ENCODE results near the gene AOPEP.

Gene AOPEP

DNA sequence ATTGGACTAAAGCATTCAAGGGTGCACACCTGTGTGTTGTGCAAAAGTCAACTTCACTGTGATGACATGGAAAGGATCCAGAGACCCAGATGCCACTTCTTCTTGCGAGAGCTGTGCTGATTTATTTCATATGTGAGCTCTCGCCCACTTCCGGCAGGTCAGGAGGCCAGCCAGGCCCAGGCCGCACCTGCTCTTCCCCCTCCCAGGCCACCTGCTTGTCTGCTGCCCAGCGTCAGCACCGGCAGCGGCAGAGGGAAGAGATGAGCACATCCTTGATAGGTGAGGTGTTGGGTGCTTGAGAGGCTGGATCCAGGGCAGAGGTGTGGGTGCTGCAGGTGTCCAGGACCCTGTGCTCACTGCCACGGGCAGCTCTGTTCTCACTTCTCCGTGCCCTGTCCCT lies 348.1 kb downstream of the AOPEP start:
- no peak for DNase-seq

DNA sequence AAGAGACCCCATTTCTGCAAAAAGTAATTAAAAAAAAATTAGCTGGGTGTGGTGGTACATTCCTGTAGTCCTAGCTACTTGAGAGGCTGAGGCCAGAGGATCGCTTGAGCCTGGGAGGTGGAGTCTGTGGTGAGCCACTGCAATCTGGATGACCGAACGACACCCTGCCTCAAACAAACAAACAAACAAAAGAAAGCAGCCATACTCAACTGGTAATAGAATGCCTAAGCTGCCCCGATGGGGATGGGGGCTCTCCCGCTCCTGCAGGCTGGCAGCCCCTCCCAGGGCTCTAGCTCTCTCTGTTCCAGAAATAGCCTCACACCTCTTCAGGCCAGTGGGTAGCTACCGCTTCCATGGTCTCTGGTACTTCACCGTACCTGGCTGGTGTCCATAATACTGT lies 349.2 kb downstream of the AOPEP start:
- no peak for DNase-seq

DNA sequence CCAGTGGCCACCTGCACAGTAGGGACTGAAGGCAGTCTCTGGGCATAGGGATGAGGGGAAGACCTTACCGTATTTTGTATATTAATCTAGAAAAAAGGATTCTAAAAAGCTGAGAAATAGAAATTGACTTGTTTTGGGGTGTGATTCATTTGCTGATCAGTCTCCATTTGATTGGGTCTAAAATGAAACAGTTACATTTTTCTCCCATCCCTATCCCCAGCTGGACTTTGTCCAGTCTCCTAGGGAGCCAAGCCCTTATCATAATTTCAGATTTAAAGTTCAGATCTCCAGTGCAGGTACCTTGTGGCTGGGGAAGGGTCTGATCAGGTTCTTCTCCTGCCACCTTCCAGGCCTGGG lies 350.2 kb downstream of the AOPEP start:
- no peak for DNase-seq

DNA sequence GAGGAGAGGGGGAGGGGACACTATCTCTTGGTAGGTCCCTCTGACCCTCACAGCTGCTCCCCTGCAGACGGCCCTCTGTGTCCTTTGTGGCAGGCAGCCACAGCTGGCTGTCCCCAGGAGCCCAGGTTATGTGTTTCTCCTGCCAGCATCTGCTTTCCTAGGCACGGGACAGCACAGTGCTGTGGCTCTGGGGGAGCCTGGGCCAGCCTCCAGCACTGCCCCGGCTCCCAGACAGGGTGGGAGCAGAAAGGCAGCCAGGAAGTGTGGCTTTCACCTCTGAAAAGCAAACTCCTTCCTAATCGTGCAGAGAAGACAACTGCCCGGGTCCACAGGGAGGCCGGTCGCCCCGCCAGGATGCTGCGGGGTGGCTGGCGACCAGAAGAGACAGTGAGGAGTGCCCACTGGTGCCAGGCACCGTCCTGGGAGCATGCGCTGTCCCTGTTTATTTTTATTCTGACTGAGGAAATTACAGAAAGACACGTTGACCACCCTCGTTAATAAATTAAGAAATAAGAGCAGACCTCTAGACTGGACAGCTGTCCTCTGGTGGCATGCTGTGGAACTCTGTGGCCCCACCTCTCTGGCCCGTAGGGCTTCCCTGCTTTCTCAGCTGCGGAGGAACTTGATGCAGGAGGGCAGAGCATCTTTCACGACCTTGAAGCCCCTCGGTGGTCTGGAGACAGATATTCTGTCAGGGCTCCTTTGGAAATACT lies 350.7 kb downstream of the AOPEP start:
- no peak for DNase-seq

DNA sequence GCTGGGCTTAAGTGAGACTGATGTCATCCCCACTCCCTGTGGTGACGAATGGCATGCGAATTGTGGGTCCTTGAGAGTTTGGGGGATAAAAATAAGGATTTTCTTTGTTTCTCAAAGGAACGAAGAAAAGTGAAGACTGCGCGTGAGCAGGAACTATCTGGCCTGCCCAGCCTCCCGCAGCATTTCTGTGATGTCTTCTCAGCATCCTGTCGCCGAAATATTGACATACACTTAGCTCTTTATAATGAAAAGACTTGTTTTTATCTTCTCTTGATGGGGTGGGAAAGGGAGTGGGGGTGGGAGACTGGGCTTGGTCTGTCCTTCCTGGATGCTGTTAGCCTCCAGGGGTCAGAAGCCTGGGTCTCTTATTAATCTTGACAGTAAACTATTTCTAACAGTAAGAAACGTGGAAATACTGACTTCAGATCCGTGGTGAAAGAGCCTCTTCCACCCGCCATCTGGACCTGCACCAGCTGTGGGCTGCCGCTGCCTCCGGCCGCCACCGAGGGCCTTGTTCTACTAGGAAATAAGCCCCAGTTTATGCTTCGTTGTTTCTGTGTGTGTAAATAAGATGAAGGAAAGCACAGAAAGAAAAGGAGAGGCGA lies 351.4 kb downstream of the AOPEP start:
- no peak for DNase-seq

DNA sequence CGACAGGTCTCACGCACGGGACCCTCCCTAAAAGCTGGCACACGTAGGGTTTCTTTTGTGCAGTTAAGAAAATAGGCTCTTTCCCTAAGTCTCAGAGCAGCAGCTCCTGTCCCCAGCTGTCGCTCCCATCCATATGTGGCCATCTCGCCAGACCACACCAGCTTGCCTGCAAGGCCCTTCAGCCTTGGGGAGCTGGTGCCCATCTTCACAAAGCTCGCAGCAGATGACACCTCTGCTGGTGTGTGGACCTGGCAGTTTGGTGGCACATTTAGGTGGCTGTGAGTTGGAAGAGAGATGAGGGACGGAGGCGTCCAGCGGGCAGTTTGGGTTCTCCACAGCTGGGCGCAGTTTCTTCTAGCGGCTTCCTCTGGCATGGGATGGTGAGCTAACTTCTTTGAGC lies 352.0 kb downstream of the AOPEP start:
- no peak for DNase-seq

DNA sequence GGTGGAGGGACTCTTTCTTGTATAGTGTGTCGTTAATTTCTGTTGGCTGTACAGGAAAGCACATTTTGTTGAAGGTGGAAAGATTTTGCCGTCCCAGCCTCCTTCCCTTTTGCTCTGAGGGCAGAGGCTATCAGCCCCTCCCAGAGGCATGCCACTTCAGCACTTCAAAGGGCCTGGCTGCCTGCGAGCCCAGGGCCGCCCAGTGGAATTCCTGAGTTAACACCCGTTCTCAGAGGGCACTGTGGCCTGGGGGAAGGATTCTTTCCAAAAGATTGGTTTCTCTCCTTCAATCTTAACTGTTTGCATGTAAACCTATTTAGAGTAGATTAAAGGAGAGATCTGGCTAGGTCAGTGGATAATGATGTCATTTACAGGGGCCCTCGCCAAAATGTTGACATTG lies 352.4 kb downstream of the AOPEP start:
- no peak for DNase-seq

DNA sequence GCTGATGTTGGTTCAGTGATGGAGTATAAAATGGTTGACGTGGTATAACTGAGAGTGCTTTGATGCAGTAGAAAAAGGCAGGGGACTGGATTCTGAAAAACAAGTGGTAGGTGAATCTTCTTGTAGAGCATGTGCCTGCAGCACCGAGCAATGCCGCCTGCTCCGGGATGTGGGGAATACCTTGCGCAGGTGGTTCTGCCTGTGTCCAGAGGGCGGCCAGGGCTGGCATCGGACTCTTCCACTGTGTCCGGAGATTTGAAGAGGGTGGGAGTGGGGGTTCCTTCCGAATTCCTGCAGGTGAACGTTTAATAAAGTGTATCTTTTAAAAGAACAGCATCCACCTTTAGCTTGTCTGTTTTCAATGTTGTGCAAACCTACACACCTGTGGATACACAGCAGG lies 353.0 kb downstream of the AOPEP start:
- DNase-seq, result no peak

DNA sequence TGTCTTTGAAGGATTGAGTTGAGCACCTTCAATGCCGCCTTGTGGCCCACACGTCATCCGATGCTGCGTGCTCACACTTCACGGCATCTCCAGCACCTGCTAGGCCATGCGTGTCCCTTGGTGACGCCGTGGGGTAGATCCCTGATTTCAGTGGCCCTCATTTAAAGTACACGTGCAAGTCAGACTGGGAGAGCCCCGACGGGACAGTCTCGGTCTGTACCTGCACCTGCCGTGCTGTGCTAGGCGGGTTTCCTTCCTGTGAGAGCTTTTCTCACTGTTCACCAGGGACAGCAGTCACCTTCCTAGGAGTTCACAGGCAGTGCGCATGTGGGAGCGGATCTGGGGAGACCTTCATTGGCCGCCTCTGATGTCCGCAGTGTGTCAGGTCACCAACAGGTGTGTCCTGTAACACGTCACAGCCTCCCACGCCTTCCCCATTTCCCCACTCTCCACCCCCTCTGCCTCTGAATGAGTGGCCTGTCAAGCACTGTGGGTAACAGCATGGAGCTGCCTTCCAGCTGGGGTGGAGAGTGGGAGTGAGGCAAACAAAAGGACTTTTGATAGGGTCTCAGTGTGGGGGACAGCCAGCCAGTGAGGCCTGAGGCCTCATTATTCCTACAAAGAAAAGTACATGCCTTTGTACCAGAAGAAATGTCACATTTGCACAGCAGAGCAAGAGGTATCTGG lies 354.6 kb downstream of the AOPEP start:
- no peak for DNase-seq

DNA sequence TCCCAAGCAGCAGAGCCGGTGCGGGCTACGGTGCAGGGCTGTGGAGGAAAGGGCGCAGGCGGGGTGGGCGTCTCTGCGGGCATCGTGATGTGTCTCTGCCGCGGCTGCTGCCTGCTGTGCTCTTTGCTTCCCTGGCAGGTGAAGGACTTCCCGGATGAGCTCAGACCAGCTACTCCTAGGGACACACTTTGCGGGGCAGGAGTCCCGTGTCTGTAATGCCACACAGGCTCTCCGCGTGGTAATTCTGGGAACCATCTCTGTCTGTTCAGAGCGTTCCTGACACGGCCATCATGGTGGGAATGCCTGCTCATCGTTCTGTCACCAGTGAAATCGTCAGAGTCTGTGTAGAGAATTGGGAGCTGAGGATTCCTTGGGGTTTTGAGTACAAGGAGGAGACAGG lies 355.5 kb downstream of the AOPEP start:
- no peak for DNase-seq

DNA sequence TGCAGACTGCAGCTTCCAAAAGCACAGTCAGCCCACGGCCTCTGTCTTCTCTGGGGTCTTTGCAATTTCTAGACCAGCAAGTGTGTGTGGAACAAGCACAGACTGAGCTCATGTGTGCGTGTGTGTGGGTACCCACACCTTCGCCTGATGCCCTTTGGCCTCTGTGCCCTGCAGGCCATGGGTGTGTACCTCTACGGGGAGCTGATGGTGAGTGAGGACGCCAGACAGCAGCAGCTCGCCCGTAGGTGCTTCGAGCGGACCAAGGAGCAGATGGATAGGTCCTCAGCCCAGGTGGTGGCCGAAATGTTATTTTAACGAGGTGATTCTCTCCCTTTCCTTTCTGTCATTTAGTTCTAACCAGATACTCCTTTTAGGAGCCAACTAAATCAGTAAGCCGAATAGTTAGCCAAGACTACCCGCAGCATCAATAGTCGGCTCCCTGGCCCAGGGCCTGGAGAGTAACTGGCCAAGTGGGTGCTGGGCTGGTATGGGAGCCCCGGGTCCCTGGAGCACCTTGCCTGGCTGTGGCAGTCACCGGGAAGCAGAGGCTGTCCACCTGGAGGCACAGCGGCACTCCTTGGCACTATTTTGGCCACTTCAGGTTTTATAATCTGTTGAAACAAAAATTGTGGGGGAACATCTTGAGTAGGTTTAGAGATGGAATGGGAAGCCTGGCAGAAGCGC lies 356.0 kb downstream of the AOPEP start:
- DNase-seq, result no peak

DNA sequence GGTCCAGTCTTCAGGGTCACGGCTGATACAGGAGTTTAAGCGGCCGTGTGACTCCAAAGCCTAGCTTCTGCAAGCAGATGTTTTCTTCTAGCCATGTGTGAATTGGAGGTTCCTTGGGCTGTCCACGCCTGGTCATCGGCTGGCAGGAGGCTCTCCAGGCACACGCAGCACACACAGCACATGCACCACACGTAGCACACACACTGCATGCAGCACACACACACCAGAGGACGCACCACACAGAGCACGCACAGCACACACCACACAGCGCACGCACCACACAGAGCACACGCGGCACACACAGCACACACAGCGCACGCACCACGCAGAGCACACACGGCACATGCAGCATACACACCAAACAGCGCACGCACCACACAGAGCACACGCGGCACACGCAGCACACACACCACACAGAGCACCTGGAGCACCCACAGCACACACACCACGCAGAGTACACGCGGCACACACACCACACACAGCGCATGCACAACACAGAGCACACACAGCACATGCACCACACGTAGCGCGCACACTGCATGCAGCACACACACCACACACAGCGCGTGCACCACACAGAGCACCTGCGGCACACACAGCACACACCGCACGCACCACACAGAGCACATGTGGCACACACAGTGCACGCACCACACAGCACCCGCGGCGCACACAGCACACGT lies 356.7 kb downstream of the AOPEP start:
- no peak for DNase-seq

DNA sequence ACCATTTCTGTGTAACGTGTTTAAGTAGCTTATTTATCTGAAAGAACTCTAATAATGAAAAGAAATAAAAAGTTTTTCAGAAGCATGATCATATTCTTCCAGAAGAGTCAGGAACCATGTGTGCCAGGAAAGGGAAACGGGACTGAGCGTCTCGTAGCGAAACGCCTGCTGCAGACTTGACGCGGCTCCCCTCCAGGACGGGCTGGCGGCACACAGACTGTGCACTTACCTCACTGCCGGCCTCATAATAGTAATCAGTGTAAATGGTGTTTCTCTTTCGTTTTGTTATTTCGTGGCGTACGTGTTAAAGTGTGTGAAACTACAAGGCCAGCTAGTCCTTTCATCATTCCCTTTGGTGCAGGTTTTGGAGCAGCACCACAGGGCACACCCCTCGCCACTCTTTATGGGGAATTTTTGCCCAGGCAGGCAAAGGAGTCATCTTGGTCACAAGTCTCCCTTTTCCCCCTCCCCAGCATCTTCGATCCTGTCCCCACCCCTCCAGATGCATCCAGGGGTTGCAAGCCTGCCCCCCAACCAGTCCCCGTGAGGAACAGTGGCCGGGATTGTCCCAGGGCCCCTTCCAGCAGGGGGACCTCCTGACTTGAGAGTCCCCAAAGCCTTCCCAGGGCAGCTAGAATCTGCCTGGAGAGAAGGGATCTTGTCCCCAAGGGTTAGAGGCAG lies 357.9 kb downstream of the AOPEP start:
- DNase-seq, result no peak

DNA sequence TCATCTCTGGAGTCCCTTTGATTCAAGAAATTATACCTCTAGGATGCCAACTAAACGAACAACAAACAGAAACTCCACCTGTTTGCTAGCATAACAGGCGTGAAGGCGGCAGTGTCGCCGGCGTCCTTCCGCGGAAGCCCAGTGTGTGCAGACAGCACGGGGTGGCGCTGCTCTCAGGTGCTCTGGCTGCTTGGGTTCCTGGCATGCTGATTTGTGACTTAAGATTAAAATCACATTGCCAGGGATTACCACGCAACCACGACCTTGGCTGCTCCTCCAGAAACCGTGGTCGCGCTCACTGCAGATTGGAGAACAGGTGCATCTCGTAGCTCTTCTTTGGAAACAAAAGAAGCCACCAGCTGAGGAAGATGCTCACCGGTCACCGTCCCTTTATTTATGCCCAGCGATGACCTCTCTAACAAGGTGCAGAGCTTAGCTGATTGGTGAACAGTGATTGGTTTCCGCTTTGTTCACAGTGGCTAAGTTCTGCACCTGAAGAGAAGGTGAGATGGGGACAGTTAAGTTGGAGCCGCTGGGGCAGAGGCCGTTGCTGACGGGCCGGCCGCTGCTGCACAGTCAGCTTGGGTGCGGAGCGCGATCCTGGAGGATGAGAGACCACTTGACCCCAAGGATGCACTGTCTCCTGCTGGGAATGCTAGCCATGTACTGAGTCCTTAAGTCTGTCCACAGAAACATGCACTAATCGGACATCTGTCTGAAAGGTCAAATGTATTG lies 358.7 kb downstream of the AOPEP start:
- no peak for DNase-seq

DNA sequence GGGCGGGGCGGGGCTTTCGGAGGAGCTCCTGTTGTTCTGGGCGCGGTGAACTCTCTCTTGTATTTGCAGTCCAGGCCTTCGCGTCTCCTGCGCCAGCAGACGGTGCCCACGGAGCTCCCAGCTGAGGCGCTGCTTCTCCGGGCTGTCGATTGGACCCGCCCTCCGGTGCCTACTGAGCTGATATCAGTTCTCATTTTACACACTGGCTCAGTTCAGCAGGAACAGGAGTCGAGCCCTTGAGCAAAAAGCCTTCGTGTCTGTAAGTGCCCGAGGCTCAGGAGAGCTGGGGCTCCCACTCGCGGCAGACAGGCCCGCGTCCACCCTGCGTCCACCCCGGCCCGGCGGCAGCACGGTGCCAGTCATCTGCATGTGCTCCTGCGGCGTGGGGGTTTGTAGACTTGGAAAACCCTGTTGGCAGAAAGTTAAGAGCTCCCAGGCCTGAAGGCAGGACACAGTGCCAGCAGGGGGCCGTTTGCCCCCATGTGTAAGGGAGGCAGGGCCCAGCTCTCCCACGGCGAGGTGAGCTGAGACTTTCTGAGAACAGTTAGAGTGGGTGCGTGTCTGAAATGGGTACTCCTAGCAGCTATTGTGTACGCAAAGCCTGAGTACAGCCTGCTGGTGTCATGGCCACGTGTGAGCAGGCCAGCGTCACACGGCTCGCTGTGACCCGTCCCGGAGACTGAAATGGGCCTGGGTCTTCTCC lies 359.5 kb downstream of the AOPEP start:
- DNase-seq, result no peak

DNA sequence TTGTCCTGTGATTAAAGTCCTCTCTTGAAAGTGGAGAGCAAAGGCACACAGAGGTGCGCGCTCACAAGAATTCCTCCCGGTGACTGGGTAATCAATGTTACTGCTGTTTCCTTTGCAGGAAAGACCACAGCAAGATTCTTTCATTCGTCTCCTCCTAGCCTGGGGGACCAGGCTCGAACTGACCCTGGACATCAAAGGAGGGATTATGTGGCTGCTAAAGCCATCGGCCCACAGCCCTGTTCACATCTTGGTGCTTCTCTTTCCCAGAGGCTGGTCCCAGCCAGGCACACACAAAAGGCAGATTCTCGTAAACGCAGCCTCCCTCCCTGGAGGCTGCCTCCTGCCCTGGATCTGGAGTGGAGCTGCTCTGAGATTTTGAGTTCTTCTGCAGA lies 360.1 kb downstream of the AOPEP start:
- DNase-seq, result no peak

DNA sequence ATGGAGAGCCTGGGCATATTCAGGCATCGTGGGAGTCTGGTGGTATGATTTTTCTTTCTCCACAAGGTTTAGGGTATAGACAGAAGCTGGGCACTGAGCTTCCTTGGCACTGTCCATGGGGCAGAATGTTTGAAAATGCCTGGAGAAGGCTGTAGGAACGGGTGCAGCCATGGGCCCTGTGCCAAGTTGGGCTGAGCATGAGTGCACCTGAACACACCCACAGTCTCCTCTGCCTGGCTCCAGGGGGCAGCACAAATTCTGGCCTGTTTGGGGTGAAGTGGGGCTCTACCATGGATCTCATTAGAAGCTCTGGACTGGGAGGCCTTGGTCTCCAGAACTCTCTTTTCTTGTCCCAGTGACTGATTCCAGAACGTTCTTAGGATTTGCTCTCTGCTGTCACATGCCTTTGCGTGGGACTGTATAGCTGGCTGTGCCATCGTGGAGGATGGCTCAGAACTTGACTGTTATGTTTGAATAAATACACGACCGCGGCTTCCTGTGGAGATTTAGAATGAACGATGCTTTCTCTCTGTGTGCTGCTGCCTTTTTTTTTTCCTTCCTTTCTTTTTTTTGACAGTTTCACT lies 361.3 kb downstream of the AOPEP start:
- DNase-seq, result no peak

DNA sequence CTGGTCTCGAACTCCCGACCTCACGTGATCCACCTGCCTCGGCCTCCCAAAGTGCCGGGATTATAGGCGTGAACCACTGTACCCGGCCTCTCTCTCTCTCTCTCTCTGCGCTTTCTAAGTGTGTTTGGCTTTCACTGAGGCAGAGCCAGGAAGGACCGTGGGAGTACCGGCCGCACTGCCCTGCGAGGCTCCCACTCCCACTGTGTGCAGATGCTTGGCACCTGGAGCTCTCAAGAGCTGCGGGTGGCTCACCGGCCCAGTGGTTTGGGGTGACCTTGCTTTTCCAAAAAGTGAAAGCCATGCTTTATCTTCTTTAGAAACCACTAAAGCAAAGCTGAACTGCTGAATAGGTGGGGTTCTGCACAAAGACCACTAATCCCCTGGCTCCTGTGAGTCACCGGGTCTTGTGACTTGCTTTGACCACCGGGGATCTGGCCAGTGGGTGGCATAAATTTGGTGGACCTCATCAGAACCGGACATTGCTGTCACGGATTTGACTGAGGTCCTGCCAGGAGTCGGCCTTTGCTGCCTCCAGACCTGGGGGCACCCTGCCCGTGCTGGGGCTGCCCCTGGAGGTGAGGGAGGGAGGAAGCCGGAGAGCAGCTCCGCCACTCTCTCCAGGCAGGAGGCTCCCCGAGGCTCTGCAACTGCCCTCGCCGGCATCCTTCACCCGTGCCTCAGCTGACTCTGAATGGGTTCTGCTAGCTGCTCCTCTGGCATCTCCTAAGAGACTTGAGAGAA lies 362.1 kb downstream of the AOPEP start:
- no peak for DNase-seq

DNA sequence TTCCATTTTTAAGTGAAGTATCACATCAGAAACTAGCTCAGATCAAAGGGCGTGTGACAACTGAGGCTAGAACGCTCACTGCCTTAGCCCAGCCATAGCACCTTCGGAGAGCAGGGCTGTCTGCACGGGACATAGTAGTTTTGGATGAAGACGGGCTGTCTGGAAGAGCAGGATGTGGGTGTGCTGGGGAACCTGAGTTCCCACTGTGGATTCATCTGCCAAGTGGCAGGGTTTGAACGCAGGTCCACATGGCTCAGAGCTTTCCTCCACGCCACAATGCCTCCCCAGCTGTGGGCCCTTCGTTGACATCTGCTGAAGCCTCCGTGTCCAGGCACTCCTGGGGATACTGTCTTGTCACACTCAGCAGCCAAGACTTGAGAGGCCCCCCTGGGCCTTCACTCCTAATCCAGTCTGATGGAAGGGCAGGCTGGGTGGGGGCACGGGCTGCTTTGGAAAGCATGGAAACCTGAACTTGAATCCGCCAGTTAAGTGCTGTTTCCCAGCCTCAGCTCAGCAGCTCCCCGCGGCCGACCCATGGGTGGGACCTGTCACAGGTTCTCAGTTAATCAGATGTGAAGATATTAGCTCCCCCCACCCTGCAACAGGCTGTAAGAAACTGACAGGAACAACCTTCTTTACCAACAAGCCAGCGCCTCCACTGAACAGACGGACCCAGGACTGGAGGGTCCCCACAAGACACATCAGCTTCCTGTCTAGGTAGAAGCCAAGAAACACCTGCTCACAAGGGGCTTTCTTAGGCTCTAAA lies 362.9 kb downstream of the AOPEP start:
- no peak for DNase-seq

Measured in GDM1 (cell line).